Right lobe of liver (tissue), 6 donors: ENCODE data around the gene RPL29. TPM values are rescaled to one million over a fixed set of nuclear protein-coding genes. Genes with fewer than 3 reads are reported as not detected.

Source experiments
- ATAC-seq, 4 donors: fragments of 200-7000 bp; cut with Tn5 transposase; one replicate each; pipeline ENCODE4 v1.9.1; 2020; ENCODE audit warnings: mild to moderate bottlenecking in 4 of 4, moderate library complexity in 4 of 4
- DNase-seq, 3 donors: peaks; one replicate each; pipeline ENCODE4 v3.0.0-alpha.2; 2020
- H3K27ac ChIP-seq, 3 donors: fragments of 200-600 bp; one replicate each; pipeline ENCODE4 v1.8.0; 2022
- H3K27me3 ChIP-seq, 2 donors: fragments of 200-600 bp; one replicate each; pipeline ENCODE4 v1.8.0; 2022
- H3K36me3 ChIP-seq, 4 donors: fragments of 200-600 bp; sonication (generic) in 1 of 4; one replicate each; pipeline versions ENCODE4 v1.5.1 to v1.8.0; 2017 to 2022; ENCODE audit warnings: control low read depth in 1 of 4
- H3K4me1 ChIP-seq, 4 donors: fragments of 200-600 bp; sonication (generic) in 1 of 4; one replicate each; pipeline versions ENCODE4 v1.5.1 to v1.8.0; 2017 to 2022; ENCODE audit warnings: control low read depth in 1 of 4
- H3K4me3 ChIP-seq, 3 donors: fragments of 200-600 bp; one replicate each; pipeline ENCODE4 v1.8.0; 2022
- H3K9me3 ChIP-seq, 4 donors: fragments of 200-600 bp; sonication (generic) in 1 of 4; one replicate each; pipeline versions ENCODE4 v1.5.1 to v1.8.0; 2017 to 2022; ENCODE audit warnings: control low read depth in 1 of 4
- CTCF ChIP-seq, 4 donors: fragments of 200-600 bp in 3 of 4; fragments of 450-650 bp in 1 of 4; IDR thresholded peaks; one replicate each; pipeline versions ENCODE4 v1.5.1 to v1.8.0; 2016 to 2022; ENCODE audit warnings: antibody characterized with exemption in 4 of 4, mild to moderate bottlenecking in 2 of 4
- POLR2A ChIP-seq: fragments of 450-650 bp; IDR thresholded peaks from one replicate; pipeline ENCODE4 v1.6.1; 2017; ENCODE audit warnings: antibody characterized with exemption, mild to moderate bottlenecking
- WGBS: methylation state at CpG from one replicate; pipeline ENCODE4 v1.1.6; 2018; ENCODE audit warnings: low coverage, low lambda C conversion rate; ENCODE audit not compliant: insufficient coverage; ENCODE audit errors: missing lambda C conversion rate; 5-methylcytosine and 5-hydroxymethylcytosine counted together
- intact Hi-C, 2 donors: fragments of 100-400 bp; cut with DNase I; formaldehyde crosslinking; loops; one replicate each; pipeline versions ENCODE4 v1.11.2 to v1.14.1; 2022
- total RNA-seq, 6 experiments: library from RNA; depleted of rRNA in 2 of 6; stranded (reverse); fragments of >200 nt in 2 of 6; fragmentation: NEBNext Ultra II Directional in 3 of 6; extraction: Animal tissue kit (Norgen Biotek cat#: 25700) in 3 of 6; gene quantifications; one replicate each; pipeline versions ENCODE4 v1.1.0 to v1.2.4, GENCODE V29; 2016 to 2023
- donor health status: DM: no; HTN: yes; CAD: no.
- donor health status: DM: no; HTN: no; CAD: no.
- donor health status: DM: no; HTN: no; CAD: no.
- donor health status: DM: no; HTN: yes; CAD: no.
- donor health status: DM: no; HTN: yes; CAD: no.

RPL29 gene
- total RNA-seq, 6 experiments from 2014 or later: 396 to 971 (median 447) TPM

DNA sequence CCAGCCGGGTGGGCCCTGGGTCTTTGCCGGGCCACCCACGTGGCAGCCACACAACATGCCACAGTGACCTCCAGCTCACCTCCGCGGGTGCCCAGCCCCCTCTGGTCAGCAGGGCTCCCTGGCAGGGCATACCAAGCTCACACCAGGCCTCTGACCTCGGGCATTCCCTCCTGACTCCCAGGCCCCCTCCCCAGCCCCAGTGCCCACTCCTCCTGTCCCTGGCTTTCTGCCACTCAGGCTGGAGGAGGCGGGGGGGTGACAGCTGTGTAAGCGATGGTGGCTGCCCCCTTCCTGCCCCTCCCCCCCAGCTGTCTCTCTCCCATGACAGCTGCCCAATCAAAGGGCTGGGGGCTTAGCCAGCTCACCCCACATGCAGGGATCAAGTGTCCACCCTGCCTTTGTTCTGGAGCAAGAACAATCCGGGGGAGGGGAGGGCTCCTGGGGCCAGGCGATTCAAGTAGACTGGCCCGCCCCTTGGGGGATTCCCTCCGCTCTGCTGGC, 31.7 kb downstream of the RPL29 start:
- Histone ChIP-seq H3K4me3 (no peak overlapping the region), H3K27me3 (no peaks in the 10 kb centered on the region), H3K9me3 (no peaks in the 10 kb centered on the region), H3K36me3 (no peaks in the 10 kb centered on the region), H3K4me1 (peaks cover 0 to 19% (median 4%) of the 10 kb centered on the region in 4 donors), H3K27ac (no peak overlapping the region)
- intact Hi-C loops: no loop called here
- no peak for DNase-seq
- WGBS: 38% methylated on average over 3 of the region's 12 CpGs
- ATAC-seq: no peak
- TF ChIP-seq CTCF (IDR thresholded peaks at IDR 0.05) (no peak), POLR2A (no peak)

GRCh38 chr3:51962854-51963530, 32.7 kb downstream of the RPL29 start:
- Histone ChIP-seq H3K27me3 (no peaks in the 10 kb centered on the region), H3K4me1 (peaks cover 0 to 13% (median under 1%) of the 10 kb centered on the region in 4 donors), H3K27ac (no peak overlapping the region), H3K4me3 (no peak overlapping the region), H3K9me3 (no peaks in the 10 kb centered on the region), H3K36me3 (no peaks in the 10 kb centered on the region)
- WGBS: 81% methylated on average over 6 of the region's 6 CpGs
- intact Hi-C loops: no loop called here
- ATAC-seq: no peak
- no peak for DNase-seq
- TF ChIP-seq CTCF (IDR thresholded peaks at IDR 0.05) (no peak), POLR2A (no peak)

DNA sequence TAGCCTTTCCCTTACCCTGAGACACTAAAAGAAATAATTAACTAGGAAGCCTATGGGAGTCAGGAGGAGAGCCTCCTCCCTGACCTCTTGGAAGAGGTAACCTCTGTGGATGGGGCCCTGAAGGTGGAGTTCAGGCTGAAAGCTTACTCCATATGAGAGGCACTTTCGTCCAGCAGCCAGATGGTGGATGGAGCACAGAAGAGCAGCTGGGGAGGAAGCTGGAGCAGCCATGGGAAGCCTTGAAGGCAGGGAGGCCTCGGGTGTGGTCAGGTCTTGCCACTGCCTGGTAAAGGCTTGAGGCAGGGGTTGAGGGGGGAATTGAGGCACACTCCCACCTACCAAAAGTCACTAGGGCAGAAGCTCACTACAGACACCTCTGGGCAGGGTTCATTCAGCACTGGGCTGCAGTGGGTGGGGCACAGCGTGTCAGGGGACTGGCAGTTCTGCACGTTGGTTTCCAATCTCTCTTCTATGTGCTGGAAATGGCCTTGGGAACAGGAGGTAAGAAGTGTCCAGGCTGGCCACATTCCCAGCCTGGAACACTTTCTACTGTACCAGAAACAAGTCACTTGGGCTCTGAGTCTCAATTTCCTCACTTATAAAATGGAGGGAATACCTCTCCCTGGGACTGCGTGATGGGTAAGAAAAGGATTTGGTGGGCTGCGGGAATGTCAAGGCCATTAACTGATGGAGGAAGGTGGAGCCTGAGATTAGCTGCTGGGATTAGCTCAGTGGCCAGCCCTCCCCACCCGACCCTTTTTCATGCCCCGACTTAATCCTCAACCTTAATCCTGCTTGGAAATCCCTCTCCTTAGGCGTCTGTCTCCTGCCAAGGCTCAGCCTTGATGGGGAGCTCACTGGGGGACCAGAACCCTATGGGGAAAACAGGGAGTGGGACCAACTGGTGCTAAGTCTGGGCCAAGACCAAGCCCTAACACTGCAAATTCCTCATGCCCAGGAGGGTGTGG, 33.8 kb downstream of the RPL29 start:
- Histone ChIP-seq H3K4me3 (no peak overlapping the region), H3K9me3 (no peaks in the 10 kb centered on the region), H3K4me1 (peaks cover 0 to 9% (median 0%) of the 10 kb centered on the region in 4 donors), H3K36me3 (no peaks in the 10 kb centered on the region), H3K27me3 (no peaks in the 10 kb centered on the region), H3K27ac (no peak overlapping the region)
- WGBS: 53% methylated on average over 4 of the region's 9 CpGs
- TF ChIP-seq CTCF (IDR thresholded peaks at IDR 0.05) (no peak), POLR2A (no peak)
- DNase-seq: no peak
- no peak for ATAC-seq
- intact Hi-C loops: no loop called here

- Histone ChIP-seq H3K4me3 (no peak overlapping the region), H3K27me3 (no peaks in the 10 kb centered on the region), H3K4me1 (peaks cover 0 to 14% (median 2%) of the 10 kb centered on the region in 4 donors), H3K27ac (no peak overlapping the region), H3K36me3 (no peaks in the 10 kb centered on the region), H3K9me3 (no peaks in the 10 kb centered on the region)
- WGBS: 80% methylated on average over 1 of the region's 18 CpGs
- TF ChIP-seq CTCF (IDR thresholded peaks at IDR 0.05) (no peak), POLR2A (no peak)
- intact Hi-C loops: no loop called here
- DNase-seq (no peak), ATAC-seq (no peak)
Measured at GRCh38 chr3:51961011-51961410, 34.7 kb downstream of the RPL29 start.
